HFFc6 (cell line): ENCODE data around the gene WDR72. TPM values are rescaled to one million over a fixed set of nuclear protein-coding genes. Genes with fewer than 3 reads are reported as not detected.

Experiments used
- DNase-seq: peaks from one replicate; pipeline ENCODE4 v3.0.0-alpha.2; 2018
- H3K27ac Mint-ChIP-seq: 2 replicates; pipeline ENCODE4 v1.8.0; 2020; ENCODE audit warnings: mild to moderate bottlenecking, mixed read lengths
- H3K27me3 Mint-ChIP-seq: 2 replicates; pipeline ENCODE4 v1.8.0; 2021; ENCODE audit warnings: mild to moderate bottlenecking, moderate library complexity, mixed read lengths; ENCODE audit not compliant: insufficient read depth
- H3K36me3 Mint-ChIP-seq: 2 replicates; pipeline ENCODE4 v1.8.0; 2021; ENCODE audit warnings: low read depth, mixed read lengths
- H3K4me1 Mint-ChIP-seq: 2 replicates; pipeline ENCODE4 v1.8.0; 2020; ENCODE audit warnings: low read depth, mixed read lengths
- H3K4me3 Mint-ChIP-seq: 2 replicates; pipeline ENCODE4 v1.8.0; 2020; ENCODE audit warnings: mild to moderate bottlenecking, moderate library complexity, mixed read lengths
- H3K9me3 Mint-ChIP-seq: 2 replicates; pipeline ENCODE4 v1.8.0; 2020; ENCODE audit warnings: mild to moderate bottlenecking, mixed read lengths
- total RNA-seq, 6 experiments: library from RNA; stranded (reverse); fragmentation: NEBNext Ultra II Directional; extraction: Animal tissue kit (Norgen Biotek cat#: 25700); gene quantifications; 2 replicates in 1 of 6; 3 replicates in 5 of 6; pipeline ENCODE4 v1.2.3, GENCODE V29; 2021
- TF ChIP-seq, protein P1 (sequence below): fragments of 200-600 bp; sonication (generic); IDR thresholded peaks from 2 replicates; pipeline ENCODE4 v1.5.0; 2021; ENCODE audit warnings: antibody characterized with exemption, mild to moderate bottlenecking

WDR72 gene
- total RNA-seq, 6 experiments from 2014 or later, result not detected

DNA sequence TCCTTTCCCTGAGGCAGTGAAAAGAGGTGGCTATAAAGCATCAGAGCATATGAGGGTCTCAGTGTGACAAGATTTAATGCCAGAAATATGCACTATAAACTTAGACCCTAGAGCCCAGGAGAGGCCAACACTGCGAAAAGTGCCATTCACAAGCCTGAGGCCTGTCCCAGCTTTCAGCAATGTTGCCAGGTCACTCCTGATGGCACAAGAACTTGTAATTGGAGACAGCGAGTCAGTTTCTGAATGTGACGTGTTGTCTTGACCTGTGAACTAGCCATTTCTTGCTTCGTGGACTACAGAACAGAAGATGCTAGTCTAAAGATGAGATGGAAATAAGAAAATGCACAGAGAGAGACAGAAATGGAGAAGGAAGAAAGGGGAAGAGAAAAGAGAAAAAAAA, 87.9 kb downstream of the WDR72 start:
- H3K27ac Mint-ChIP-seq, result no peak overlapping the region
- peaks cover 33% of the 10 kb centered on the region for H3K9me3 Mint-ChIP-seq
- no peaks in the 10 kb centered on the region for H3K36me3 Mint-ChIP-seq
- no peak for DNase-seq
- TF ChIP-seq, protein P1, sequence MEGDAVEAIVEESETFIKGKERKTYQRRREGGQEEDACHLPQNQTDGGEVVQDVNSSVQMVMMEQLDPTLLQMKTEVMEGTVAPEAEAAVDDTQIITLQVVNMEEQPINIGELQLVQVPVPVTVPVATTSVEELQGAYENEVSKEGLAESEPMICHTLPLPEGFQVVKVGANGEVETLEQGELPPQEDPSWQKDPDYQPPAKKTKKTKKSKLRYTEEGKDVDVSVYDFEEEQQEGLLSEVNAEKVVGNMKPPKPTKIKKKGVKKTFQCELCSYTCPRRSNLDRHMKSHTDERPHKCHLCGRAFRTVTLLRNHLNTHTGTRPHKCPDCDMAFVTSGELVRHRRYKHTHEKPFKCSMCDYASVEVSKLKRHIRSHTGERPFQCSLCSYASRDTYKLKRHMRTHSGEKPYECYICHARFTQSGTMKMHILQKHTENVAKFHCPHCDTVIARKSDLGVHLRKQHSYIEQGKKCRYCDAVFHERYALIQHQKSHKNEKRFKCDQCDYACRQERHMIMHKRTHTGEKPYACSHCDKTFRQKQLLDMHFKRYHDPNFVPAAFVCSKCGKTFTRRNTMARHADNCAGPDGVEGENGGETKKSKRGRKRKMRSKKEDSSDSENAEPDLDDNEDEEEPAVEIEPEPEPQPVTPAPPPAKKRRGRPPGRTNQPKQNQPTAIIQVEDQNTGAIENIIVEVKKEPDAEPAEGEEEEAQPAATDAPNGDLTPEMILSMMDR, result no peak
- peaks cover 3% of the 10 kb centered on the region; the same call in 1 of the 2 replicates for H3K27me3 Mint-ChIP-seq
- H3K4me1 Mint-ChIP-seq, result no peaks in the 10 kb centered on the region
- no peak overlapping the region for H3K4me3 Mint-ChIP-seq

DNA sequence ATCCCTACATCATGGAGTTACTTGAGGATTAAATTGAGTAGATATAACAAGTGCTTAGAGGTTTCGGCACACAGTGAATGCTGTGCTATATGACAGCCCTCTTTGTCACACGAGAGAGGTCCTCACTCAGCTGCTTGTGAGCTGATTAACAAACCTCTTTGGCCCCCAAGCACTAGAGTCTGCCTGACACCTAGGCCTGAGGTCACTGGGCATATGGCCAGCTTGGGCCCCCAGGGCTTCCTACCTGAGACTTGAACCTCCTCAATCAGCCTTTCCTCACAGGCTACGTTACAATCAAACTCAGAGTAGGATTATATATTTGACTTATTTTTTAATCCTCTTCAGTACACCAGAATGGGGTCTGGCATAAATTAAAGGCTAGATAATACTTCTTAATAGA, 88.8 kb downstream of the WDR72 start:
- Mint-ChIP-seq H3K4me1 (no peaks in the 10 kb centered on the region), H3K9me3 (peaks cover 37% of the 10 kb centered on the region), H3K27ac (no peak overlapping the region), H3K27me3 (peaks cover 3% of the 10 kb centered on the region; the same call in 1 of the 2 replicates), H3K4me3 (no peak overlapping the region), H3K36me3 (no peaks in the 10 kb centered on the region)
- TF ChIP-seq, protein P1, result no peak
- no peak for DNase-seq

DNA sequence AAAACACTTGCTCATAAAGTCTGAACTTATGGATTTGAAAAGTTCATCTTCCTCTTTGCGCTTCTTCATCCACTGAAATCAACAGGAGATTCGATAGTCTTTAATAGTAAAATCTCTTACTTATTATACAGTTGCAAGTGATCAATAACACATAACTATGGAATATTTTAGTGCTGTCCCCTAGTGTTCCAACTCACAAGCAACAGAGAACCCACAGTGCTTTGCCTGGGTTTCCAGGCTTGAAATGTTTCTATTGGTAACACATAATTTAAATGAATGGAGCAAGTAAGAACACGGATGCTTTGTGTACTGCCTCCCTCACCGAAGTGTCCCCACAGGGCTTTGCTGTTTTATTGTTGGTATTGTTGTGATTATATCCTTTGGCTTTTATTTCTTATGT, 93.5 kb downstream of the WDR72 start:
- no peak overlapping the region for H3K4me3 Mint-ChIP-seq
- DNase-seq, result no peak
- H3K9me3 Mint-ChIP-seq, result peaks cover 19% of the 10 kb centered on the region
- no peaks in the 10 kb centered on the region for H3K36me3 Mint-ChIP-seq
- no peak overlapping the region for H3K27ac Mint-ChIP-seq
- TF ChIP-seq, protein P1, result no peak
- H3K27me3 Mint-ChIP-seq, result peaks cover under 1% of the 10 kb centered on the region; the same call in 1 of the 2 replicates
- no peaks in the 10 kb centered on the region for H3K4me1 Mint-ChIP-seq

DNA sequence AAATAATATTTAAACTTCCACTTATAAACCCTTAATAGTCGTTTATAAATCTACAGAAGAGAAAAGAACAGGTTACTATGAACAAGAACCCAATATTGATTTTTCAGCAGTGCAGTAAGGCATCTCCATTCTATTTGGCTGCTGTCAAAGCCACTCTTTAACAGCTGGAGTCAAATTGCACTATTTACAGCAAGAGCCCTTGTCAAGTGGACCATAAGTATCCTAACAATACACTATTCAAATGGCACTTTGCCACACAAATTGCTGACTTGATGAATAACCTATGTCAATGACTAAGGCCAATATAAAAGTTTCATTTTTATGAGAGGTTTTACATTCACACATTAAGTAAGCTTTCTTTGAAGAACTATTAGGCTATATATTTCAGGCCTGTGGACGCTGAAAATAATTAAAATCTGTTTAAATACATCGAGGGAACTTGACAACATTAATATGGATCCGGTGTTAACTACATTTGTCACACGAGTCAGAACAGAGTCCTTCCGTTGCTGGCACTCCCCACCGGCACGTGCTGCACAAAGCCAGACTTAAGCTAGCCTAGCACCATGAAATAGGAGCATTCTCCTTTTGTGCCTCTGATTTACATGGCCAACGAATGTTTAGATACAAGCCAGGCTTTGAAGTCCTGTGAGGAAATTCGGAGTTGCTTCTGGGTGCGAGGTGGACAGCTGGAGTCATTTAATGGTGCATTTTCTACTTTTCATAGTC, 100.5 kb downstream of the WDR72 start:
- peaks cover 19% of the 10 kb centered on the region for H3K9me3 Mint-ChIP-seq
- DNase-seq, result no peak
- 0 out of 2 replicates have a peak, but pooled peaks cover 4% of the 10 kb centered on the region for H3K36me3 Mint-ChIP-seq
- H3K27me3 Mint-ChIP-seq, result no peaks in the 10 kb centered on the region
- no peak overlapping the region for H3K4me3 Mint-ChIP-seq
- TF ChIP-seq, protein P1, result no peak
- no peaks in the 10 kb centered on the region for H3K4me1 Mint-ChIP-seq
- H3K27ac Mint-ChIP-seq, result no peak overlapping the region

DNA sequence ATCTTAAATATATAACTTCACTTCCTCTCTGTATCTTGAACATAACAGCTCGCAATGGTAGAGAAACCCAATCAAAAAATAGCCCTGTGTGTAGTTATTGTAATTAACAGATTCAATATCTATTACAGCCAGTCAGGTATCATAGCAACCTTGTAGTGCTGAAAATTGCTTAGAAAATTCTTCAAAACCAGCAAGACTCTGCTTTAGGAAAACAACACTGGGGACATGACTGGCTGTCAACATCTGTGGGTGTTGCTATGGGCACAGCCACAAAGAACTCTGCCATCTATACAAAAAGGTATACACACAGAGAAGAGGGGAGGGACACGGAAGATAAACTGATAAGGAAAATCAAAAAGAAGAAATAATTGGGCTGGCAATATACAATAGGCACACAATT, 101.2 kb downstream of the WDR72 start:
- Mint-ChIP-seq H3K27me3 (no peaks in the 10 kb centered on the region), H3K4me1 (no peaks in the 10 kb centered on the region), H3K9me3 (peaks cover 19% of the 10 kb centered on the region), H3K36me3 (0 out of 2 replicates have a peak, but pooled peaks cover 4% of the 10 kb centered on the region), H3K27ac (no peak overlapping the region), H3K4me3 (no peak overlapping the region)
- no peak for DNase-seq
- TF ChIP-seq, protein P1, result no peak
